GM19395 (cell line): ENCODE results near the gene REPS2.

ENCODE experiments used
- ATAC-seq: cut with Tn5 transposase; IDR thresholded peaks from one replicate; pipeline ENCODE4 v1.9.1; 2021; ENCODE audit warnings: mild to moderate bottlenecking, moderate library complexity; ENCODE audit not compliant: unreplicated experiment

REPS2 gene

GRCh38 chrX:17187136-17187756 lies 240.8 kb downstream of the REPS2 start:
- ATAC-seq: no peak

- no peak for ATAC-seq
Measured at GRCh38 chrX:17192106-17192505, 245.6 kb downstream of the REPS2 start.
